HepG2 (cell line): ENCODE results near the gene UROS. TPM values are rescaled to one million over a fixed set of nuclear protein-coding genes. Genes with fewer than 3 reads are reported as not detected.
A peak's percentile ranks its signal among the peaks of the same experiment; 100 is the strongest.

Experiments used
- E2F2 ChIP-seq: sonication (generic); formaldehyde crosslinking; IDR thresholded peaks from 2 replicates; pipeline ENCODE4 v1.4.0; 2020; ENCODE audit warnings: missing genetic modification reagents, borderline replicate concordance
- EZH2 ChIP-seq: conservative IDR thresholded peaks from 2 replicates; pipeline ENCODE4 v1.6.1; 2012; ENCODE audit warnings: mild to moderate bottlenecking, low read depth, low read length, moderate library complexity
- FOXO1 ChIP-seq: sonication (generic); formaldehyde crosslinking; IDR thresholded peaks from 2 replicates; pipeline ENCODE4 v1.4.0; 2020; ENCODE audit warnings: missing genetic modification reagents
- KLF15 ChIP-seq: sonication (generic); formaldehyde crosslinking; IDR thresholded peaks from 2 replicates; pipeline ENCODE4 v1.8.1; 2023; ENCODE audit warnings: borderline replicate concordance, mild to moderate bottlenecking, inconsistent platforms, missing genetic modification reagents, mixed read lengths
- NR2F1 ChIP-seq, 2 experiments: fragments of 450-650 bp in 1 of 2; formaldehyde crosslinking in 1 of 2; IDR thresholded peaks; 2 replicates each; pipeline versions ENCODE4 v1.5.0 to v1.6.1; 2016 to 2020; ENCODE audit warnings: mild to moderate bottlenecking in 1 of 2, missing compliant biosample characterization in 1 of 2, missing genetic modification reagents in 1 of 2, moderate library complexity in 1 of 2
- REPIN1 ChIP-seq: sonication (generic); formaldehyde crosslinking; IDR thresholded peaks from 2 replicates; pipeline ENCODE4 v1.8.0; 2022; ENCODE audit warnings: missing genetic modification reagents, low read depth, mild to moderate bottlenecking, borderline replicate concordance
- RFXANK ChIP-seq: IDR thresholded peaks from 2 replicates; pipeline ENCODE4 v1.6.1; 2016
- STAT5B ChIP-seq: sonication (generic); formaldehyde crosslinking; IDR thresholded peaks from 2 replicates; pipeline ENCODE4 v1.4.0; 2020; ENCODE audit warnings: missing genetic modification reagents
- TBP ChIP-seq: sonication (generic); formaldehyde crosslinking; IDR thresholded peaks from 2 replicates; pipeline ENCODE4 v1.5.0; 2020; ENCODE audit warnings: missing genetic modification reagents
- TGIF2 ChIP-seq: IDR thresholded peaks from 2 replicates; pipeline ENCODE4 v1.6.1; 2016; ENCODE audit warnings: control low read depth, missing compliant biosample characterization
- ZBTB10 ChIP-seq: sonication (generic); formaldehyde crosslinking; IDR thresholded peaks from 2 replicates; pipeline ENCODE4 v1.4.0; 2020; ENCODE audit warnings: missing genetic modification reagents, borderline replicate concordance
- ZBTB7A ChIP-seq: sonication (generic); formaldehyde crosslinking; IDR thresholded peaks from 2 replicates; pipeline ENCODE4 v1.8.0; 2022; ENCODE audit warnings: mild to moderate bottlenecking, missing genetic modification reagents
- ZNF275 ChIP-seq: sonication (generic); formaldehyde crosslinking; IDR thresholded peaks from 2 replicates; pipeline ENCODE4 v1.8.0; 2022; ENCODE audit warnings: missing genetic modification reagents, mild to moderate bottlenecking, inconsistent platforms, borderline replicate concordance
- ZNF431 ChIP-seq: sonication (generic); formaldehyde crosslinking; IDR thresholded peaks from 2 replicates; pipeline ENCODE4 v1.9.0; 2022; ENCODE audit warnings: missing genetic modification reagents, low read depth, mild to moderate bottlenecking, borderline replicate concordance
- ZNF589 ChIP-seq: sonication (generic); formaldehyde crosslinking; conservative IDR thresholded peaks from 2 replicates; pipeline ENCODE4 v1.8.0; 2022; ENCODE audit warnings: mild to moderate bottlenecking, moderate library complexity, missing genetic modification reagents
- ZNF674 ChIP-seq: sonication (generic); formaldehyde crosslinking; IDR thresholded peaks from 2 replicates; pipeline ENCODE4 v1.5.0; 2020; ENCODE audit warnings: low read depth, mild to moderate bottlenecking, missing genetic modification reagents
- polyA plus RNA-seq, 8 experiments: library from polyadenylated mRNA; depleted of rRNA in 3 of 8; stranded (reverse) in 7 of 8; unstranded in 1 of 8; fragments of >200 nt; fragmentation: Illumina TruSeq in 4 of 8; extraction: Trizol in 4 of 8; gene quantifications; 2 replicates each; pipeline versions ENCODE4 v1.2.1 to v1.2.3, GENCODE V29; 2011 to 2016; ENCODE audit warnings: low read depth in 4 of 8, missing spikeins in 1 of 8, mixed read lengths in 1 of 8; ENCODE audit not compliant: insufficient read depth in 1 of 8
- total RNA-seq, 5 experiments: library from RNA; depleted of rRNA; stranded (reverse); fragments of >200 nt; fragmentation: Illumina TruSeq; extraction: Trizol; gene quantifications; 2 replicates each; pipeline ENCODE4 v1.2.3, GENCODE V29; 2016; ENCODE audit warnings: low read depth in 1 of 5
- TF ChIP-seq, protein P1 (sequence below): sonication (generic); formaldehyde crosslinking; IDR thresholded peaks from 2 replicates; pipeline ENCODE4 v1.4.0; 2020; ENCODE audit warnings: missing genetic modification reagents

UROS gene
- total and polyA plus RNA-seq, 2 of the 13 experiments (the other 11 are each of a cell fraction or from before 2014, with no cell fraction given) = 14.8 to 49.9 TPM

GRCh38 chr10:125792342-125793300, 30.4 kb downstream of the UROS start (continued):
- TF ChIP-seq NR2F1 (CRISPR knock-in tag; IDR thresholded peaks at IDR 0.05) (peak; percentile 90 to 93), KLF15 (CRISPR knock-in tag) (no peak), FOXO1 (CRISPR knock-in tag) (peak; percentile 90), STAT5B (no peak), ZBTB10 (CRISPR knock-in tag) (peak; percentile 78; the same call in 1 of the 2 replicates), ZNF674 (CRISPR knock-in tag) (no peak), ZNF275 (CRISPR knock-in tag) (peak; percentile 68; the same call in 1 of the 2 replicates), TGIF2 (peak; percentile 85; the same call in 1 of the 2 replicates), RFXANK (CRISPR knock-in tag) (0 out of 2 replicates have a peak, but pooled peaks have one; percentile 57), E2F2 (CRISPR knock-in tag) (no peak), TBP (no peak), ZNF589 (CRISPR knock-in tag) (peak; percentile 92), ZBTB7A (peak; percentile 70; the same call in 1 of the 2 replicates), REPIN1 (peak; percentile 74; the same call in 1 of the 2 replicates), ZNF431 (CRISPR knock-in tag) (peak; percentile 95), EZH2 (no peak)
- TF ChIP-seq, protein P1, sequence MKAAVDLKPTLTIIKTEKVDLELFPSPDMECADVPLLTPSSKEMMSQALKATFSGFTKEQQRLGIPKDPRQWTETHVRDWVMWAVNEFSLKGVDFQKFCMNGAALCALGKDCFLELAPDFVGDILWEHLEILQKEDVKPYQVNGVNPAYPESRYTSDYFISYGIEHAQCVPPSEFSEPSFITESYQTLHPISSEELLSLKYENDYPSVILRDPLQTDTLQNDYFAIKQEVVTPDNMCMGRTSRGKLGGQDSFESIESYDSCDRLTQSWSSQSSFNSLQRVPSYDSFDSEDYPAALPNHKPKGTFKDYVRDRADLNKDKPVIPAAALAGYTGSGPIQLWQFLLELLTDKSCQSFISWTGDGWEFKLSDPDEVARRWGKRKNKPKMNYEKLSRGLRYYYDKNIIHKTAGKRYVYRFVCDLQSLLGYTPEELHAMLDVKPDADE = no peak
